Measurements from ENCODE around the gene FOXO3. TPM values are rescaled to one million over a fixed set of nuclear protein-coding genes. Genes with fewer than 3 reads are reported as not detected.

FOXO3 gene
- total RNA-seq, 2 experiments from 2014 or later = 7.4 to 9.0 TPM

DNA sequence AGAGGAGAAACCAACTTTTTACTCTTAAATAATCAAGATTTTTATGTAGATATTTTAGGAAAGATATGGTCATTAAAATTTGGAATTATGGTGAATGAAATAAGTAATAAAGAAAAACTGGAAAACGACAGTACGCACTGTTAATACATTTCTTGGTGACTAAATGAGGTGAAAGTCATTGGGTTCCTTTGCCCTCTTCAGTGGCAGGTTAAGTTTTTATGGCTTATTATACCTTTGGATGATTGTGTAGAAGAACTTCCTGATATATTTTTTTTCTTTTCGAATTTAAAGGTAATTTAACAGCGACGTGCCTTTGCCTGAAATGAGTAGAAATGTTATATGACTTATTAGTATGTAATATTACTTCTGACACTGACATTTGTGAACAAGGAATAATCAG lies 43.4 kb downstream of the FOXO3 start:
- Mint-ChIP-seq H3K27ac (no peak overlapping the region), H3K4me1 (peaks cover 21% of the 10 kb centered on the region), H3K9me3 (ENCODE audit: low read depth) (no peaks in the 10 kb centered on the region), H3K27me3 (no peaks in the 10 kb centered on the region), H3K36me3 (ENCODE audit: low read depth) (peaks cover 2% of the 10 kb centered on the region), H3K4me3 (no peak overlapping the region)
- intact Hi-C loops (cut with DNase I, micrococcal nuclease) = no loop called here
- CTCF ChIA-PET = interaction anchor here (0.7 to 0.8 kb wide), 2 partner anchors 10 to 40 kb away, joined by 3 to 5 read pairs; no protein-coding TSS in a partner anchor
- ATAC-seq (no peak), DNase-seq (no peak)
- POLR2A ChIA-PET = no interaction called here

DNA sequence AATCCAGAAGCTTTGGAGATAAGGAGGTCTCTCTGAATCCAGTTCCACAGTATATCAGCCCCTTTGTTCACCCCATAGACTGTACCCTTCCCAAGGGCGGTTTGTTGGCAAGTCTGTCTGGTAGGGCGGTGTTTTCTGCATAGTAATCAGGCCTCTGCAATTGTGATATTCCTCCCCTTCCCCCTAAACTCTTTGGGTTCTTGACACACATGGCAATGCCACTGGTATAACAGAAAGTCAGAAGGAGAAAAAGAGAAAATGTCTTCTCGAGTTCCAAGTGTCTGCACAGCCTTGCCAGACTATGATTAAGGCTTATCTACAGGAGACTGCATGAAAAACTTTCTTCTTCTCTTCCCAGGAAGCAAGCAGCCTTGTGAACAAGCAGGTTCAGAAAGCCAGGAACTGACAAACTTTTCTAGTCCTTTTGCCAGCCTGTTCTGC lies 45.6 kb downstream of the FOXO3 start:
- Mint-ChIP-seq H3K9me3 (ENCODE audit: low read depth) (no peaks in the 10 kb centered on the region), H3K27me3 (no peaks in the 10 kb centered on the region), H3K4me3 (no peak overlapping the region), H3K27ac (no peak overlapping the region), H3K4me1 (peaks cover 33% of the 10 kb centered on the region), H3K36me3 (ENCODE audit: low read depth) (peaks cover 2% of the 10 kb centered on the region)
- CTCF ChIA-PET = no interaction called here
- DNase-seq = no peak
- intact Hi-C loops (cut with DNase I, micrococcal nuclease) = no loop called here
- no peak for ATAC-seq
- POLR2A ChIA-PET = no interaction called here

DNA sequence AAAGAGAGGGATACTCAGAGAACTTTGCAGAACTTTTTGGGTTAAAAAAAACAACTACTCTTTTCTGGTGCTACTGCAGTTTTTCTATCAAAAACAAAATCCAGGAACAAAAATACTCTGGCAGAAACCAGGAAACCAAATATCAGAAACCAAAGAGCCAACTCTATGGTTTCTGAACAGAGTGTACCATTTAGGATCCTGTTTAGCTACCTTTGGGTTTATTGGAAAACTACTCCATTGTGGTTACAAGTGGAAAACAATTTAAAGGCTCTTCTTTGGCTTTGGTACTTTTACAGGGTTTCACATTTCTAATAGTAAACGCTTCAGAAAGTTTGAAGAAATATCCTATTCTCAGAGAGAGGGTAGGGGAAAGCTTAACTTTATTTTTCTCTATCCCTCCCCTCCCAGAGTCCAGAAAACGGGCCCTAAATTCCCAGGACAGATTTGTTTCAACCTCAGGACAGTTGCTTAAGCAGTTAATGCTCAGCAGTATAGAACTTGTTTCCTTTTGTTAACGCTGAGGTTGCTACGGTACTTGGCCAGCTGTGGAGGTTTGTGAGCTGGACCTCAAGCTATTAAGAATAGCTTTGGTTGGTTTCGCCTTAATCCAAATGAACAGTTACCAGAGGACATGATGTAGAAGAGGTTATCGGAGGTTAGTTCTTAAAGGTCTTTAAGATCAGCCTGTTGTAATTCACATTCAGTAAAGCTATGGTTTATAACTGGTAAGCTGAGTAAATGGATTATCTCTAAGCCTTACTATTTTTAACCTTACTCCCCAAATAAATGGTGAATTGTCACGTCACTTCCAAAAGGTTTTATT lies 47.9 kb downstream of the FOXO3 start:
- POLR2A ChIA-PET = interaction anchor here (0.6 kb wide), 1 partner anchor 50 kb away, joined by 6 read pairs; no protein-coding TSS in a partner anchor
- Mint-ChIP-seq H3K27me3 (no peaks in the 10 kb centered on the region), H3K4me1 (peaks cover 31% of the 10 kb centered on the region), H3K27ac (no peak overlapping the region), H3K9me3 (ENCODE audit: low read depth) (peaks cover 5% of the 10 kb centered on the region), H3K36me3 (ENCODE audit: low read depth) (peaks cover 6% of the 10 kb centered on the region), H3K4me3 (no peak overlapping the region)
- no peak for DNase-seq
- intact Hi-C loops (cut with DNase I, micrococcal nuclease) = loop anchor here in 1 of 2 experiments (1.0 kb wide), 1 partner anchor 16 kb away; no protein-coding TSS in a partner anchor
- CTCF ChIA-PET = interaction anchor here (0.6 to 1.1 kb wide), 6 partner anchors 12 to 1899 kb away, joined by 3 to 4 read pairs (median 3); no protein-coding TSS in a partner anchor
- ATAC-seq = no peak

GRCh38 chr6:108609276-108609769 lies 48.6 kb downstream of the FOXO3 start:
- Mint-ChIP-seq H3K27ac (no peak overlapping the region), H3K36me3 (ENCODE audit: low read depth) (peaks cover 6% of the 10 kb centered on the region), H3K4me3 (no peak overlapping the region), H3K9me3 (ENCODE audit: low read depth) (peaks cover 5% of the 10 kb centered on the region), H3K4me1 (peaks cover 32% of the 10 kb centered on the region), H3K27me3 (no peaks in the 10 kb centered on the region)
- CTCF ChIA-PET = interaction anchor here (0.6 to 1.1 kb wide), 3 partner anchors 11 to 1900 kb away, joined by 3 to 4 read pairs (median 3); no protein-coding TSS in a partner anchor
- ATAC-seq = peak; percentile 26
- intact Hi-C loops (cut with DNase I, micrococcal nuclease) = loop anchor here in 1 of 2 experiments (1.0 kb wide), 1 partner anchor 17 kb away; no protein-coding TSS in a partner anchor
- POLR2A ChIA-PET = no interaction called here
- DNase-seq = no peak

- H3K36me3 Mint-ChIP-seq (ENCODE audit: low read depth) = peaks cover 6% of the 10 kb centered on the region
- no peak overlapping the region for H3K27ac Mint-ChIP-seq
- no peak for ATAC-seq
- intact Hi-C loops (cut with DNase I, micrococcal nuclease) = no loop called here
- H3K4me1 Mint-ChIP-seq = peaks cover 35% of the 10 kb centered on the region
- ChIA-PET POLR2A (no interaction called here), CTCF (no interaction called here)
- H3K9me3 Mint-ChIP-seq (ENCODE audit: low read depth) = peaks cover 5% of the 10 kb centered on the region
- DNase-seq = no peak
- H3K27me3 Mint-ChIP-seq = no peaks in the 10 kb centered on the region
- no peak overlapping the region for H3K4me3 Mint-ChIP-seq
These were observed 49.6 kb downstream of the FOXO3 start for GRCh38 chr6:108610270-108610839.

DNA sequence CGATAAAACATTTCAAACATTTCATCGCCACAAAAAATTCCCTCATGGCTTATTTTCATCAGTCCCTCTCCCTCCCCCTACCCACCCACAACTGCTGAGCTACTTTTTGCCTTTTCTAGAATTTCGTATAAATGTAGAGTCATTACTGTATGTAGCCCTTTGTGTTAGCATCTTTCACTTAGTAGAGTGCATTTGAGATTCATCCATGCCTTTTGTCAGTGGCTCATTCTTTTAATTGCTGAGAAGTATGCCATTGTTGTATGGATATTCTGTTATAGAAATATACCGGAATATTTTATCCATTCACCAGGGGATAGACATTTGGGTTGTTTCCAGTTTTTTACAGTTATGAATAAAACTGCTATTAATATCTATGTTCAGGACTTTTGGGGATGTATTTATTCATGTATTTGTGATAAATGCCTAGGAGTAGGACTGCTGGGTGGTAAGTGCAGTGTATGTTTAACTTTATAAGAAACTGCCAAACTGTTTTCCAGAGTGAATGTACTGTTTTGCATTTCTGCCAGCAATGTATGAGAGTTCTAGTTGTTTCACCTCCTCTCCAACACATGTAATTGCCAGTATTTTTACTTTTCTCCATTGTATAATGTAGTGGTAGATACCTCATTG lies 50.4 kb downstream of the FOXO3 start:
- no peaks in the 10 kb centered on the region for H3K27me3 Mint-ChIP-seq

DNA sequence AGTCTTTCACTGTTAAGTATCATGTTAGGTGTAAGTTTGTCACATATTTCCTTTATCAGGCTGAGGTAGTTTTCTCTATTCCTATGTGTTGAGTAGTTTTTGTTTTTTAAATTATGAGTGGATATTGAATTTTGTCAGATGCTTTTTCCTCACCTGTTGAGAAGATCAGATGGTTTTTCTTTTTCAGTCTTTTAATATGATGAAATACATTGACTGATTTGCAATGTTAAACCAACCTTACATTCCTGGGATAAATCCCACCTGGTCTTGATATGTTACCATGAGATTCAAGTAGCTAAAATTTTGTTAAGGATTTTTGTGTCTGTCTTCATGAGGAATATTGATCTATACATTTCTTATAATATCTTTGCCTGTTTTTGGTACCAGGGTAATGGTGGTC lies 52.1 kb downstream of the FOXO3 start:
- DNase-seq = no peak
- Mint-ChIP-seq H3K36me3 (ENCODE audit: low read depth) (peaks cover 6% of the 10 kb centered on the region), H3K4me1 (peaks cover 33% of the 10 kb centered on the region), H3K9me3 (ENCODE audit: low read depth) (peaks cover 5% of the 10 kb centered on the region), H3K27ac (no peak overlapping the region), H3K27me3 (no peaks in the 10 kb centered on the region), H3K4me3 (no peak overlapping the region)
- no peak for ATAC-seq
- intact Hi-C loops (cut with DNase I, micrococcal nuclease) = no loop called here
- CTCF ChIA-PET = no interaction called here
- POLR2A ChIA-PET = no interaction called here

More for the DNA sequence above, 50.4 kb downstream of the FOXO3 start:
- CTCF ChIA-PET = interaction anchor here (0.9 kb wide), 1 partner anchor 24 kb away, joined by 3 read pairs; no protein-coding TSS in a partner anchor
- DNase-seq (no peak), ATAC-seq (no peak)
- POLR2A ChIA-PET = no interaction called here
- H3K4me3 Mint-ChIP-seq = no peak overlapping the region
- H3K9me3 Mint-ChIP-seq (ENCODE audit: low read depth) = peaks cover 5% of the 10 kb centered on the region
- H3K4me1 Mint-ChIP-seq = peaks cover 32% of the 10 kb centered on the region
- intact Hi-C loops (cut with DNase I, micrococcal nuclease) = no loop called here
- no peak overlapping the region for H3K27ac Mint-ChIP-seq
- peaks cover 6% of the 10 kb centered on the region for H3K36me3 Mint-ChIP-seq (ENCODE audit: low read depth)

DNA sequence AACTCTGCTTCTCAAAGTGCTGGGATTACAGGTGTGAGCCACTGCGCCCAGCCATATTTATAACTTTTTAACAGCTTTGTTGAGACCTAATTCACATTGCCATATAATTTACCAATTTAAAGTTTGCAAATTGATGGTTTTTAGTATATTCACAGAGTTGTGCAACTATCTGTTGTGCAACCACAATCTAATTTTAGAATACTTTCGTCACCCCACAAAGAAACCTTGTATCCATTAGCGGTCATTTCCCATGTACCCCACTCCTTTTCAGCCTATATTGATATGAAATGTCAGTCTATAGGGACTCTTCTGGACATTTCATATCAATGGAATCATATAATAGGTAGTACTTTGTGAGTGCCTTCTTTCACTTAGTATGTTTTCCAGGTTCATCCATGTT lies 55.8 kb downstream of the FOXO3 start:
- Mint-ChIP-seq H3K36me3 (ENCODE audit: low read depth) (peaks cover 6% of the 10 kb centered on the region), H3K9me3 (ENCODE audit: low read depth) (peaks cover 5% of the 10 kb centered on the region), H3K27me3 (no peaks in the 10 kb centered on the region), H3K4me3 (no peak overlapping the region), H3K27ac (no peak overlapping the region), H3K4me1 (peaks cover 33% of the 10 kb centered on the region)
- POLR2A ChIA-PET = no interaction called here
- intact Hi-C loops (cut with DNase I, micrococcal nuclease) = no loop called here
- DNase-seq (no peak), ATAC-seq (no peak)
- CTCF ChIA-PET = interaction anchor here (1.0 kb wide), 2 partner anchors 9 to 61 kb away, joined by 3 to 4 read pairs; no protein-coding TSS in a partner anchor

DNA sequence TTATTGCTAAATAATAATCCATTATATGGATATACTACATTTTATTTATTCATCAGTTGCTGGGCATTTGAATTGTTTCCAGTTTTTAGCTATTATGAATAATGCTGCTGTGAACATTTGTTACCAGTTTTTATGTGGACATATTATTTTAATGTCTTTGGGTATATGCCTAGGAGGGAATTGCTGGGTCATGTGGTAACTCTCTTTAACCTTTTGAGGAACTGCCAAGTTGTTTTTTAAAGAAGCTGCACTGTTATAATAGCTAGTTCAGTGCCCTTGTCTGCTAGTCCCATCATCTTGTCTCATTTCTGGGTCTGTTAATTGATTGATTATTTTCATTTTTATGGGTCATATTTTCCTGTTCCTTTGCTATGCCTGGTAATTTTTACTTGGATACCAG lies 56.3 kb downstream of the FOXO3 start:
- Mint-ChIP-seq H3K4me3 (no peak overlapping the region), H3K27ac (no peak overlapping the region), H3K9me3 (ENCODE audit: low read depth) (peaks cover 5% of the 10 kb centered on the region), H3K4me1 (peaks cover 35% of the 10 kb centered on the region), H3K27me3 (no peaks in the 10 kb centered on the region), H3K36me3 (ENCODE audit: low read depth) (peaks cover 6% of the 10 kb centered on the region)
- intact Hi-C loops (cut with DNase I, micrococcal nuclease) = no loop called here
- ChIA-PET POLR2A (no interaction called here), CTCF (interaction anchor here (1.0 kb wide), 1 partner anchor 8 kb away, joined by 4 read pairs; no protein-coding TSS in a partner anchor)
- DNase-seq (no peak), ATAC-seq (no peak)

GRCh38 chr6:108618623-108619152 lies 58.0 kb downstream of the FOXO3 start:
- Mint-ChIP-seq H3K27ac (no peak overlapping the region), H3K4me1 (peaks cover 49% of the 10 kb centered on the region), H3K27me3 (no peaks in the 10 kb centered on the region), H3K4me3 (no peak overlapping the region), H3K36me3 (ENCODE audit: low read depth) (no peaks in the 10 kb centered on the region), H3K9me3 (ENCODE audit: low read depth) (no peaks in the 10 kb centered on the region)
- no peak for ATAC-seq
- no peak for DNase-seq
- intact Hi-C loops (cut with DNase I, micrococcal nuclease) = no loop called here
- ChIA-PET POLR2A (no interaction called here), CTCF (no interaction called here)

All from activated CD4-positive, alpha-beta T cell treated with anti-CD3 and anti-CD28 coated beads for 36 hours (primary cell).